ENCODE data around the gene INHBB.

GRCh38 chr2:120317916-120318315 lies 28.0 kb upstream of the INHBB start:
- no peak for TF ChIP-seq CTCF (IDR thresholded peaks at IDR 0.05; ENCODE audit: low read length)
- TF ChIP-seq EZH2 (optimal IDR thresholded peaks at IDR 0.05; ENCODE audit: low read depth, low read length): no peak
- no peak for TF ChIP-seq EZH2phosphoT487 (IDR thresholded peaks at IDR 0.05; ENCODE audit: low read length)
